ENCODE results near the gene CCDC200. TPM values are rescaled to one million over a fixed set of nuclear protein-coding genes. Genes with fewer than 3 reads are reported as not detected.

CCDC200 gene
- total and polyA plus RNA-seq, 2 donors (not counting 3 experiments of a cell fraction or from before 2014, with no cell fraction given) = not detected

GRCh38 chr17:43183921-43184320 lies 44.5 kb downstream of the CCDC200 start:
- FAIRE-seq (no peak), DNase-seq (ENCODE audit: low read depth, low spot score) (no peak)
- Histone ChIP-seq H3K4me2 (ENCODE audit: insufficient read depth, low read length) (no peak overlapping the region), H3K9ac (replicated peaks; ENCODE audit: extremely low read depth, insufficient read depth, low read length) (no peak overlapping the region), H4K20me1 (replicated peaks; ENCODE audit: control insufficient read depth, extremely low read depth, insufficient read depth, low read length) (no peaks in the 10 kb centered on the region), H3K4me3 (replicated peaks in 1 of 3; ENCODE audit: insufficient read depth in 1 of 3, low read depth in 1 of 3, low read length in 3 of 3) (no peak overlapping the region), H3K4me1 (ENCODE audit: control insufficient read depth, extremely low read depth, insufficient read depth, low read length) (no peaks in the 10 kb centered on the region), H3K9me3 (replicated peaks; ENCODE audit: control insufficient read depth, insufficient read depth, low read length) (no peaks in the 10 kb centered on the region), H3K9me1 (replicated peaks; ENCODE audit: control insufficient read depth, extremely low read depth, insufficient read depth, low read length) (no peaks in the 10 kb centered on the region), H3K36me3 (ENCODE audit: control insufficient read depth in 2 of 2, extremely low read depth in 1 of 2, insufficient read depth in 2 of 2, low read length in 2 of 2) (peaks cover 2 to 3% of the 10 kb centered on the region in 2 experiments), H2AFZ (ENCODE audit: low read depth, low read length) (no peak overlapping the region), H3K79me2 (ENCODE audit: control insufficient read depth, insufficient read depth, low read length) (no peaks in the 10 kb centered on the region), H3K27ac (ENCODE audit: insufficient read depth, low read depth, low read length) (no peak overlapping the region), H3K27me3 (ENCODE audit: control insufficient read depth in 2 of 2, insufficient read depth in 2 of 2, low read length in 2 of 2) (no peaks in the 10 kb centered on the region)
- intact Hi-C loops (cut with micrococcal nuclease) = no loop called here
- CTCF ChIA-PET = no interaction called here
- POLR2A ChIA-PET = no interaction called here
- no TSS peak for BruUV-seq (replicated peaks)
- TF ChIP-seq GATA2 (IDR thresholded peaks at IDR 0.05; ENCODE audit: insufficient read depth, insufficient read length, low read depth, low read length) (no peak), POLR2AphosphoS5 (IDR thresholded peaks at IDR 0.05; ENCODE audit: insufficient read depth, low read depth, low read length) (no peak), JUN (IDR thresholded peaks at IDR 0.05; ENCODE audit: borderline replicate concordance, insufficient read depth, insufficient read length, low read depth) (no peak), MYC (IDR thresholded peaks at IDR 0.05; ENCODE audit: low read depth, low read length) (no peak), FOS (IDR thresholded peaks at IDR 0.05; ENCODE audit: borderline replicate concordance, insufficient read depth, low read length) (no peak)
- dilution Hi-C loops (cut with MboI; ENCODE audit: extremely low pct_ligation_motif_present, low sequenced_read_pairs) = no loop called here

- Histone ChIP-seq H2AFZ (ENCODE audit: low read depth, low read length) (no peak overlapping the region), H3K9me1 (replicated peaks; ENCODE audit: control insufficient read depth, extremely low read depth, insufficient read depth, low read length) (no peaks in the 10 kb centered on the region), H3K79me2 (ENCODE audit: control insufficient read depth, insufficient read depth, low read length) (peaks cover 19% of the 10 kb centered on the region), H3K9ac (replicated peaks; ENCODE audit: extremely low read depth, insufficient read depth, low read length) (no peak overlapping the region), H3K27me3 (ENCODE audit: control insufficient read depth in 2 of 2, insufficient read depth in 2 of 2, low read length in 2 of 2) (no peaks in the 10 kb centered on the region), H4K20me1 (replicated peaks; ENCODE audit: control insufficient read depth, extremely low read depth, insufficient read depth, low read length) (no peaks in the 10 kb centered on the region), H3K9me3 (replicated peaks; ENCODE audit: control insufficient read depth, insufficient read depth, low read length) (no peaks in the 10 kb centered on the region), H3K36me3 (ENCODE audit: control insufficient read depth in 2 of 2, extremely low read depth in 1 of 2, insufficient read depth in 2 of 2, low read length in 2 of 2) (peaks cover 6 to 7% of the 10 kb centered on the region in 2 experiments), H3K4me1 (ENCODE audit: control insufficient read depth, extremely low read depth, insufficient read depth, low read length) (peaks cover 20% of the 10 kb centered on the region), H3K27ac (ENCODE audit: insufficient read depth, low read depth, low read length) (no peak overlapping the region), H3K4me2 (ENCODE audit: insufficient read depth, low read length) (no peak overlapping the region), H3K4me3 (replicated peaks in 1 of 3; ENCODE audit: insufficient read depth in 1 of 3, low read depth in 1 of 3, low read length in 3 of 3) (no peak overlapping the region)
- FAIRE-seq = no peak
- ChIA-PET POLR2A (interaction anchor here (1.4 kb wide), 1 partner anchor 140 kb away, joined by 3 read pairs; no protein-coding TSS in a partner anchor), CTCF (no interaction called here)
- dilution Hi-C loops (cut with MboI; ENCODE audit: extremely low pct_ligation_motif_present, low sequenced_read_pairs) = no loop called here
- TF ChIP-seq JUN (IDR thresholded peaks at IDR 0.05; ENCODE audit: borderline replicate concordance, insufficient read depth, insufficient read length, low read depth) (no peak), MAX (IDR thresholded peaks at IDR 0.05; ENCODE audit: insufficient read depth, insufficient read length) (no peak), POLR2AphosphoS5 (IDR thresholded peaks at IDR 0.05; ENCODE audit: insufficient read depth, low read depth, low read length) (no peak), EZH2 (IDR thresholded peaks at IDR 0.05; ENCODE audit: borderline replicate concordance, low read depth, low read length, severe bottlenecking) (no peak), FOS (IDR thresholded peaks at IDR 0.05; ENCODE audit: borderline replicate concordance, insufficient read depth, low read length) (no peak), POLR2A (IDR thresholded peaks at IDR 0.05; ENCODE audit: low read depth, low read length) (no peak), CTCF (IDR thresholded peaks at IDR 0.05; ENCODE audit: extremely low read depth in 1 of 2, insufficient read depth in 1 of 2, low read depth in 1 of 2, low read length in 2 of 2) (no peak), MYC (IDR thresholded peaks at IDR 0.05; ENCODE audit: low read depth, low read length) (no peak), GATA2 (IDR thresholded peaks at IDR 0.05; ENCODE audit: insufficient read depth, insufficient read length, low read depth, low read length) (no peak)
- no peak for DNase-seq (ENCODE audit: low read depth, low spot score)
- BruUV-seq (replicated peaks) = no TSS peak
- intact Hi-C loops (cut with micrococcal nuclease) = no loop called here
These were observed 52.3 kb downstream of the CCDC200 start for GRCh38 chr17:43176119-43176570.

All from endothelial cell of umbilical vein (primary cell).